ENCODE measurements around the gene CDK12.
"Not testable (repeated sequence)": the region's sequence is repeated elsewhere in the genome, so short reads cannot be mapped to it uniquely, and the experiment has no call there.

- TF ChIP-seq CTCF, POLR2A (IDR thresholded peaks at IDR 0.05): not testable (repeated sequence)
Observed at GRCh38 chr17:39468610-39469009, 7.3 kb downstream of the CDK12 start.

All from ovary (tissue), 3 donors.